Activated naive CD8-positive, alpha-beta T cell (primary cell): ENCODE results near the gene RER1.

ENCODE experiments used
- H3K27ac Mint-ChIP-seq: one replicate; pipeline ENCODE4 v1.8.0; 2021; ENCODE audit warnings: mixed read lengths
- H3K27me3 Mint-ChIP-seq: one replicate; pipeline ENCODE4 v1.8.0; 2021; ENCODE audit warnings: mixed read lengths
- H3K36me3 Mint-ChIP-seq: one replicate; pipeline ENCODE4 v1.8.0; 2021; ENCODE audit warnings: mixed read lengths
- H3K4me1 Mint-ChIP-seq: one replicate; pipeline ENCODE4 v1.8.0; 2021; ENCODE audit warnings: low read depth, mixed read lengths
- H3K4me3 Mint-ChIP-seq: one replicate; pipeline ENCODE4 v1.8.0; 2021; ENCODE audit warnings: mild to moderate bottlenecking, mixed read lengths
- H3K9me3 Mint-ChIP-seq: one replicate; pipeline ENCODE4 v1.8.0; 2021; ENCODE audit warnings: low read depth, mixed read lengths

Gene RER1

DNA sequence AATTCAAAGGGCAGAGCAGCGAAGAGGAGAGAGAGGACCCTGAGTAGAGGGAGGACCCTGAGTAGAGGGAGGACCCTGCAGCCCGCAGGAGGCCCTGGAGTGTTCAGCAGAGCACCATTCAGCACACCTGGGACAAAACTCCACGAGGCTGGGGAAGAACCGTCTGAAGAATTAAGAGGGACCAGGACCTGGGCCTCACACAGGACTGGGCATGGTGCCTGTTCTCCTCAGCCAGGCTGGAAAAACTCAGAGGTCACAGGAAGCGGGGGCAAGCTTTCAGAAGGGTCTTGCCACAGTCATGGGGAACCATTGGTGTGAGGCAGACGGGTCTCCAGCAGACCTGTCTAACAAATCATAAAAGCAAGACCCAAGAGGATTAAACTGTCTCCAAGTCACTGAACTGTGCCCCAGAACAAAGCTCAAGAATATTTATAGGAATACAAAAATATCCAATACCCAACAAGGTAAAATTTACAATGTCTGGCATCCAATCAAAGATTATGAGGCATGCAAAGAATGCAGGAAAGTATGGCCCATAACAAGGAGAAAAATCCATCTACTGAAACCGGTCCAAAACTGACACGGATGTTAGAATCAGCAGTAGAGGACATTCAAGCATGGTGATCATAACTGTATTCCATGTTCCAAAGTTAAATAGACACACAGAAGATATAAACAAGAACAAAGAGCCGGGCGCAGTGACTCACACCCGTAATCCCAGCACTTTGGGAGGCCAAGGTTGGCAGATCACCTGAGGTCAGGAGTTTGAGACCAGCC lies 30.9 kb upstream of the RER1 start:
- Mint-ChIP-seq H3K27ac (no peak overlapping the region), H3K36me3 (peaks cover 13% of the 10 kb centered on the region), H3K27me3 (no peaks in the 10 kb centered on the region), H3K4me3 (no peak overlapping the region), H3K9me3 (peaks cover 5% of the 10 kb centered on the region), H3K4me1 (no peaks in the 10 kb centered on the region)

DNA sequence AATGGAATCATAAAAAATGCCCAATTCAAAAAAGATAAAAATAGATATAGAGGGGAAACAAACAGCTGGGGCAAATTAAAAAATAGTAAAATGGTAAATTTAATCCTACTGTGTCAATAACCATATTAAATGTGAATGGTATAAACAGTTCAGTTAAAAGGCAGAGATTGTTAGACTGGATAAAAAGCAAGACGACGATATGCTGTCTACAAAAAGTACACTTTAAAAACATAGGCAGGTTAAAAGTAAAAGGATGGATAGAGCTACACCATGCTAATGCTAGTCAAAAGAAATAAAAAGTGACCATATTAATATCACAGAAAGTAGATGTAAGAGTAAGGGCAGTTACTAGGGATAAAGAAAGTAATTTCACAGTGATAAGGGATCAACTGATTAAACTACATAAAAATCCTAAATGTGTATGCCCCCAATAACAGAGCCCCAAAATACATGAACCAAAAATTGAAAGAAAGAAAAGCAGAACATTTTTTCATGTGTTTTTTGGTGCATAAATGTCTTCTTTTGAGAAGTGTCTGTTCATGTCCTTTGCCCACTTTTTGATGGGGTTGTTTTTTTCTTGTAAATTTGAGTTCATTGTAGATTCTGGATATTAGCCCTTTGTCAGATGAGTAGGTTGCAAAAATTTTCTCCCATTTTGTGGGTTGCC lies 27.7 kb upstream of the RER1 start:
- Mint-ChIP-seq H3K9me3 (peaks cover 5% of the 10 kb centered on the region), H3K27ac (no peak overlapping the region), H3K4me1 (no peaks in the 10 kb centered on the region), H3K27me3 (no peaks in the 10 kb centered on the region), H3K4me3 (no peak overlapping the region), H3K36me3 (peaks cover 13% of the 10 kb centered on the region)

DNA sequence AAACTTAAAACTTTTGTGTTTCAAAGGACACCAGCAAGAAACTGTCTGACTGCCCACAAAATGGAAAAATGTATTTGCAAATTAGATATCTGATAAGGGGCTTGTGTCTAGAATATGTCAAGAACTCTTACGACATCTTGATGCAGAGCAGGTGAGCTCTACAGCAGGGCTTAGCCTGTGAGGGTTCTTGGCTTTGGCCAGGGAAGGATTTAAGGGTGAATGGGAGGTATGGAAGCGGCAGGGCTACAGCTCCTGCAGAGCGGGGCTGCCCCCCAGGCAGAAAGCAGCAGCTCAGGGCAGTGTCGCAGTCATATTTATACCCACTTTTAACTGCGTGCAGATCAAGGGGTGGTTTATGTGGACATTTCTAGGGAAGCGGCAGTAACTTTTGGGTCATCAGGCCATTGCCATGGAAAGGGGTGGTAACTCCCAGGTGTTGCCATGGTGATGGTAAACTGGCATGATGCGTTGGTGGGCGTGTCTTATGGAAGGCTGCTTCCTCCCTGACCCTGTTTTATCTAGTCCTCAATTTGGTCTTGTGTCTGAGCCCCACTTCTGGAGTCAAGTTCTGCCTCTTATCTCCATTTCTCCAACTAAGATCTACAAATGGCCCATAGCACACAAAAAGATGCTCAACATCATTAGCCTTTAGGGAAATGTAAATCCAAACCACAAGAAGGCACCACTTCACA lies 23.4 kb upstream of the RER1 start:
- no peaks in the 10 kb centered on the region for H3K27me3 Mint-ChIP-seq
- no peaks in the 10 kb centered on the region for H3K4me1 Mint-ChIP-seq
- H3K9me3 Mint-ChIP-seq = peaks cover 5% of the 10 kb centered on the region
- H3K36me3 Mint-ChIP-seq = peaks cover 9% of the 10 kb centered on the region
- H3K27ac Mint-ChIP-seq = no peak overlapping the region
- H3K4me3 Mint-ChIP-seq = no peak overlapping the region

DNA sequence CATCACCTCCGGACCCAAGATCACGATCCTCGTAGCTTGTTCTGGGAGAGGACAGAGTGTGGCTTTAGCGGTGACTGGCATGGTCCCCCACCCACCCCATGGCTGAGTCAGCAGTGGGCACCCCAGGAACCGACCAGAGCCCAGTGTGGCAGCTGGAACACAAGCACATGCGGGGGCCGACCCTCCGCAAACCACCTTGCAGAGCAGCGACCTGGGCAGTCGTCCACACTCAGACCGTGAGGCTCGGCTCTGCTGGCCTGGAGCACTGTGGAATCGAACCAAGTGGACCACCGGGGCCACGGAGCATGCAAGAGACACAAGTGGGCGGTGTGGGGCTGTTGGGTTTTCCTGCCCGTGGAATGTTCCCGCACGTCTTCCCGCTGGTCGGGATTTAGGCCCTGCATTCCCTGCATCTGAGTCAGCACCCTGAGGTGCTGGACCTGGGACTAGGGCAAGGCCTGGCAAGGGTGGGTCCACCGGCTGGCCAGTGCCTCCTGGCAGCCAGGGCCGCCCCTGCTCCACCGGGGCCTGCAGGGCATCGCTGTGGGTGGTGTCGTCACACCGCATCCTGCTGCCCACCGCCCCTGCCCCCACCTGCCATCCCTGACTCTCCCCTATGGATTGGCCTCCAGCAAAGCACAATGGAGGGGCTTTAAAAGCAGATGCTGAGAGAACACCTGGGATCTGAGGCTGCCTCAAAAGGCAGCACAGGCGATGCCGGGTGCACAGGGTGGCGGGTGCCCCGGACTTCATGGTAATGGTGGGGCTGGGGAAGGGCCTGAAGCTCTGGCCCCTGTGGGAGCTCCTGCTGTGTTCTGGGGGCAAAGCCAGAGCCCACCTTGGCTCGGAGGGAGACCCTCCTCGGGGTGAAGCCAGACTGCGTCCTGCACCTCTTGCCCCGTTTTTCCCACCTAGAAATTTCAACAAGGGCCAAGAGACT lies 18.8 kb upstream of the RER1 start:
- Mint-ChIP-seq H3K4me3 (no peak overlapping the region), H3K27me3 (no peaks in the 10 kb centered on the region), H3K36me3 (peaks cover 5% of the 10 kb centered on the region), H3K9me3 (no peaks in the 10 kb centered on the region), H3K27ac (no peak overlapping the region), H3K4me1 (no peaks in the 10 kb centered on the region)

DNA sequence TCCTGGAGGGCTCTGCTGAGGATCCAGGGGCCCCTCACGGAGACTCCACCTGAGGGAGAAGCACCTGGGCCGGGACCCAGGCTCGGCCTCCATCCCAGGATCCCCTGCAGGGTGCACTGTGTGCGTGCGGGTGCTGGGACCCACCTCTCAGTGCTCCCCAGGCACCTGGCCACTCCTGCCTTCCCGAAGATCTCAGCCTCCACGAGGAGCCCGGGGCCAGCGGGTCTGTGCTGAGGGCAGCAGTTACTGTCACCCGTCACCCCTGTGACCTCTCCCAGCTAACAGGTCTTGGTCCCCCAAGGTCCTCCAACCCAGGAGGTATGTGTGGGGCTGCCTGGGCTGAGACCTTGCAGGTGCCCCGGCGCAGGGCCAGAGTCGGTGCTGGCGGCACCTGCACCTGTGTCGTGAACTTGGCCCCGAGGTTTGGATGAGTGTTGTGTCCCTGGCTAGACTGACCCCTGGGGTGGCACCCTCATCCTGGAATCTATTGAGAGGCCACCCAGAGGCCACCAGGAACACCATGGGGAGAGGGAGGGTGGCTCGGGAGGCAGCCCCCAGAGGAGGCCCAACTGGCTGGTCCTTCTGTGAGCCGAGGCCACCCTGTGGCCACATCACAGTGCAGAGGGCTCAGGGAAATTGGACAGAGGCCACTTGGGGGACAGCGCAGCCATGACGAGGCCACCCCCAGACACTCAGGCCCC lies 17.9 kb upstream of the RER1 start:
- no peaks in the 10 kb centered on the region for H3K9me3 Mint-ChIP-seq
- peaks cover 5% of the 10 kb centered on the region for H3K36me3 Mint-ChIP-seq
- H3K4me3 Mint-ChIP-seq = no peak overlapping the region
- no peaks in the 10 kb centered on the region for H3K27me3 Mint-ChIP-seq
- H3K27ac Mint-ChIP-seq = no peak overlapping the region
- H3K4me1 Mint-ChIP-seq = no peaks in the 10 kb centered on the region

DNA sequence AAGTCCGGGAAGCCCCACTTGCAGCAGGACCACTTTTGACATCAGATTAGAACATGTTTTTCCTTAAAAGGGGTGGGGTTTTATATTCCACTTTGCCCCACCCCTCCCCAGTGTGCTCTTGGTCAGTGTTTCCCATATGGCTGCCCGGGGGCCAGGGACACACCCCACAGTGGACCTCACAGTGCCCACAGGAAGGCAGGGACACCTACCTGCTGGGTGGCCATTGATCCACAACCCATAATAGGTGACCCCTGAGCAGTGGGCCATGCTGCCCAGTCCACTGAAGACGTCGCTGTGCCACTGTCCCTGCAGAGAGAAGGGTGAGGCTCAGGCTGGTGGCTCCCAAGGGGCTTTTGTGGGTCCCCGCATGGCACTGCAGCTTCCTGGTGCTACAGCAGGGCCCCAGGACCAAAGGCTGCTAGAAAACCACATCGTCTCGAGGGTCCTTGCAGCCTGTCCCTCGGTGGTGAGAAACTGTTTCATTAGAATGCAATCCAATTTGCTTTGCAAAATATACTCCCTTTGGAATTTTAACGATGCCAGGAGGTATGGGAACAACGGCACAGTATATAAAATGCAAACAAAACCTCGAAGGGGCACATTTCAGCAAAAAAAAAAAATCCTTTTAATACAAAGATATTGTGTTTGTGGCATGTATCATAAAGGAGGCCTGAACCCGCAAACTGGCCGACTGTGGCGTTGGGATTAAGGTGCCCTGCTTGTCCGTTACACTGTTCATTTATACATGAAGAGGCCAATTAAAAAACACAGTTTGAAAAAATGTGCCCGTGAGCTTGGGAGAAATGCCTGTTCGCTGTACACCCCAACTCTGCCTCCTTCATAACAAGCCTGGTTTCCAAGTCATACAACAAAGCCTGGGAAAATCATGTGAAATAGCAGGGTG lies 17.1 kb upstream of the RER1 start:
- Mint-ChIP-seq H3K4me3 (no peak overlapping the region), H3K9me3 (no peaks in the 10 kb centered on the region), H3K27ac (no peak overlapping the region), H3K27me3 (no peaks in the 10 kb centered on the region), H3K4me1 (no peaks in the 10 kb centered on the region), H3K36me3 (peaks cover 5% of the 10 kb centered on the region)

DNA sequence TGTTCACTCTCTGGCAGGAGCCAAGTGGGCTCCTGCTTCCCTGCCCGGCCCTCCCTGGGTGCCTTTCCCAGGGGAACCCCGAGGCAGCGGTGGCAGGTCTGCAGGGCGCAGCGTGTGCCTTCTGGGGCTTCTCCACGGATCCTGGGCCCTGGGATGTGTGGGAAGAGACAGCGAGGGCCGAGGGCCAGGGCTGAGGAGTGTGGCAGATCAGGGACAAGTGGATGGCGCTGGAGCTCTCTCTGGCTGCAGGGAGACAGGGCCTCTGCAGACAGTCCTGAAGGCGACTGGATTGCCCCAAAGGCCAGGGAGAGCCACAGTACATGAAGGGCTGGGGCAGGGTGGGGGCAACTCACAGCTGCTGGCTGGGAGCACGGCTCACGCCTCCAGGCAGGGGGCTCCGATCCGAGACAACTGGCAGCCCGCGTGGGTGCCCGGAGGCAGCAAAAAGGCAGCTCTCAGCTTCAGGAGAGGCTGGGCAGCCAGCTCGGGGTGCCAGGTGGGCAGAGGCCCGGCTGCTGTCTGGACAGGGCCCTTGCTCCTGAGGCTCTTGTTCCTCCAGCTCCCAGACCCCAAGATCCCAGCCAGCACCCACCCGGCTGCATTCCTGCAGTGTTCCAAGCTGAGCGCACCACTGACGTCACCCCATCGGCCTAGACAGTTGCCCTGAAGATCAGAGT lies 16.3 kb upstream of the RER1 start:
- no peak overlapping the region for H3K4me3 Mint-ChIP-seq
- H3K9me3 Mint-ChIP-seq = no peaks in the 10 kb centered on the region
- H3K36me3 Mint-ChIP-seq = no peaks in the 10 kb centered on the region
- H3K27me3 Mint-ChIP-seq = no peaks in the 10 kb centered on the region
- no peaks in the 10 kb centered on the region for H3K4me1 Mint-ChIP-seq
- no peak overlapping the region for H3K27ac Mint-ChIP-seq

DNA sequence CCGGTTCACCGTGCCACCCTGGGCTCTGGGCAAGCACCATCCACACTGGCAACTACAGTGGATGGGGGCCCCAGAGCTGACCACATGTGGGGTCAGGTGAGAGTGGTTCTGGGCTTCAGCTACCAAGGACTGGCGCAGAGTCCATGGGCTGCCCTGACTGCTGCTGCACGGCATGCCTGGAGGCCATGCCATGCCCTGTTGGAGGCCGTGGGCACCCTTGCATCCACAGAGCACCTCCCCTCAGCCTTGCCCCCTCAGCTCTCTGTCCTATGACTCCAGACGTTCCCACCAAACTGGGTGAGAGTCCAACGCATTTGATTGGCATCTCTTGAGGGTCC lies 15.7 kb upstream of the RER1 start:
- no peaks in the 10 kb centered on the region for H3K9me3 Mint-ChIP-seq
- no peaks in the 10 kb centered on the region for H3K27me3 Mint-ChIP-seq
- H3K4me3 Mint-ChIP-seq = no peak overlapping the region
- H3K36me3 Mint-ChIP-seq = no peaks in the 10 kb centered on the region
- H3K27ac Mint-ChIP-seq = no peak overlapping the region
- H3K4me1 Mint-ChIP-seq = no peaks in the 10 kb centered on the region

DNA sequence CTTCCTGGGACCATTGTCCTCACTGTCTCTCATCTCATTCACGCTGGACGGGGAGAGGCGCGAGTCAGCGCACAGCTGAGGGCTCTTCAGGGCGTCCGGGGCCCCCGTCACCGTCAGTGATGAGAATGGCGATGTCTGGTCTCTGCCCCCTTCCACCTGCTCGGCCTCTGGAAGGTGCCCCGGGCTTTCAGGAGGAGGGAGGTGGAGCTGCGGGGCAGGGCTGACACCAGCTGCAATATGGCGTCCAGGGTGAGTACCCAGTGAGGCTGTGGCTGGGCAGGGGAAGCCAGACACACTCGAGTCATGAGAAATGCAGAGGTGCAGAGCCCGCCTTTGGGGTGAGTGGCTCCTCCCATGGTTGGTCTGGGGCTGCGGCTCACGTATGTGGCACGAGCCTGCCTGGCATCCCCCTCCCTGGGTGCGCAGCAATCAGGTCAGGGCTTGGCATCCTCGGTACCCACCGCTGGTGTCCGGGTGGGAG lies 15.3 kb upstream of the RER1 start:
- Mint-ChIP-seq H3K4me3 (no peak overlapping the region), H3K4me1 (no peaks in the 10 kb centered on the region), H3K36me3 (no peaks in the 10 kb centered on the region)

DNA sequence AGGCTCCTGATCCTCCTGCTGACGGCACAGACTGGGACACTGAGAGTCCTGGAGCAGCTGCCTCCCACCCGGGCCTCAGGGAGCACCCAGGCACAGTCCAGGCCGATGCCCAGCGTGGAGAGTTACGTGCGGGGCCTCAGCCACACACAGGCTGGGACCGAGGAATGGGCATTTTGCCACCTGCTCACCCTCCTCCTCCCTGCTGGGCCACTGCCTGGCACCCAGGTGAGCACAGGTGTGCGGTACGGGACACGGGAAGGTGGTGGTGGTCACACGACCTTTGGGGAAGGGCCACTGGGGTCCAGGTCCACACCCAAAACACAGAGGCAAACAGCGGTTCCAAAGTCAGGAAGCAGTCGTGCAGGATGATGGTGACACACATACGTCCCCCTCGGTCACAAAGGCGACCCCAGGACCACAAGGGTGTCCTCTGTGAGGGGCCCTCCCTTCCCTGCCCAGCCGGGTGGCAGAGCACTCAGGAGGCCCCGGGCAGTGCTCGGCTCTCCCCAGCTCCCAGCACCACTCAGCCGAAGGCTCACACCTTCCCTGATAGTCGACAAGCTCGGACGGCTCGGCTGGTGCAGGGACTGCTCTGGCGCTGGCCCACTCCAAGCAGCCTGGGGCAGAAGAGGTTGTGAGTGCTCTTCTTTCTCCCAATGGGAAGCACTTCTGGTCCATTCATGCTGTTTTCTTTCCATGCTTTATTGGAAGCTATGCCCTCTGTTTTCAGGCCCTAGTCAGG lies 14.5 kb upstream of the RER1 start:
- Mint-ChIP-seq H3K4me1 (no peaks in the 10 kb centered on the region), H3K36me3 (no peaks in the 10 kb centered on the region), H3K4me3 (no peak overlapping the region), H3K9me3 (no peaks in the 10 kb centered on the region), H3K27me3 (no peaks in the 10 kb centered on the region), H3K27ac (no peak overlapping the region)

More for the DNA sequence above, 15.3 kb upstream of the RER1 start:
- Mint-ChIP-seq H3K27me3 (no peaks in the 10 kb centered on the region), H3K27ac (no peak overlapping the region), H3K9me3 (no peaks in the 10 kb centered on the region)

DNA sequence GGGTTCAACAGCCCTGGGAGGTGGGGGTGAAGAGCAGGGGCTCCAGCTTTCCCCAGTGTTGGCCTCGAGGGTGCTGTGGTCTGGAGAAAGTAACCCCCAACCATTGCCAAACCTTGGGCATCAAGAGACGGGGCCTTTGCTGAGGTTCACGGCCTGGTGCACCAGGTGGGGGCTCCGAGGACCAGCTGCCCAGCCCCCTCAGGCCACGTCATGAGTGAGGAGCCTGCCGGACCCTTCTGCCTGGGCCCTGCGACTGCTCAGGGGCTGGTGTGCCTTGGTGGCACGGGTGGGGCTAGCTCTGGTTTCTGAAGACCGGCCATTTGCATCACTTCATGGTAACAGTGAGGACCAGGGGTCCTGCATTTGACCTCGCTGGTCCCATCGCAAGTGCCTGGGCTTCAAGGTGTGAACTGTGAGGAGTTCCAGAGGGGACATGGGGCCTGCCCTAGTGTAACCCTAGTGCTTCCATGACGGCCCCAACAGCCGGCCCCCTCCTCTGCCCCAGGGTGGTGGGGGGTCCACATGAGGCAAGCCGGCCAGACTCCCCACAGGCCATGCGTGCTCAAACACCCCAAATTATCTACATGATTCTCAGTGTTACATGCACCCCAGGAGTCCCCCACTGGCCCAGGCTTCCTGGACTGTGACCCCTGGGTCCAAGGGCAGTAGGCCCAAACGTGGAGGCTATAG lies 13.7 kb upstream of the RER1 start:
- H3K9me3 Mint-ChIP-seq = no peaks in the 10 kb centered on the region

DNA sequence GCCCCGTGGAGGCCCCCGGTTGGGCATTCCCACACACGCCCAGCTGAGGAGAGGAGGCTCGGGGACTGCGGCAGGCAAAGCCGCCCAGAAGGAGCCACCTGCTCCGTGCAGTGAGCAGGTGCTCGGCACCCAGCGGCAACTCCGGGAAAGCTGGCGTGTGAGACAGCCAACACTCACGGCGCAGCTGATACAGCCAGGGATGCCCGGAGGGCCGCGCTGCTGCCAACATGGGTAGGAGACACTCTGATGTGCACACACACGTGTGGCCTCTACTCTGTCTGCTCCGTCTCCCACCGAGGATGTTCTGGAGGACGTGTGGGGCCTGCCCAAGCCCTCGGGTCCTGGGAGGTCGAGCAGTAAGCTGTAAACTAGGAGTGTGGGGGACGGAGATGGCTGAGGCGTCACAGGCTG lies 13.2 kb upstream of the RER1 start:
- Mint-ChIP-seq H3K4me1 (no peaks in the 10 kb centered on the region), H3K4me3 (no peak overlapping the region), H3K27me3 (no peaks in the 10 kb centered on the region), H3K9me3 (no peaks in the 10 kb centered on the region), H3K36me3 (no peaks in the 10 kb centered on the region), H3K27ac (no peak overlapping the region)

More for the DNA sequence above, 13.7 kb upstream of the RER1 start:
- Mint-ChIP-seq H3K4me1 (no peaks in the 10 kb centered on the region), H3K27ac (no peak overlapping the region), H3K4me3 (no peak overlapping the region), H3K27me3 (no peaks in the 10 kb centered on the region), H3K36me3 (no peaks in the 10 kb centered on the region)
